ENCODE data around the gene SPHK2.

The SPHK2 gene

DNA sequence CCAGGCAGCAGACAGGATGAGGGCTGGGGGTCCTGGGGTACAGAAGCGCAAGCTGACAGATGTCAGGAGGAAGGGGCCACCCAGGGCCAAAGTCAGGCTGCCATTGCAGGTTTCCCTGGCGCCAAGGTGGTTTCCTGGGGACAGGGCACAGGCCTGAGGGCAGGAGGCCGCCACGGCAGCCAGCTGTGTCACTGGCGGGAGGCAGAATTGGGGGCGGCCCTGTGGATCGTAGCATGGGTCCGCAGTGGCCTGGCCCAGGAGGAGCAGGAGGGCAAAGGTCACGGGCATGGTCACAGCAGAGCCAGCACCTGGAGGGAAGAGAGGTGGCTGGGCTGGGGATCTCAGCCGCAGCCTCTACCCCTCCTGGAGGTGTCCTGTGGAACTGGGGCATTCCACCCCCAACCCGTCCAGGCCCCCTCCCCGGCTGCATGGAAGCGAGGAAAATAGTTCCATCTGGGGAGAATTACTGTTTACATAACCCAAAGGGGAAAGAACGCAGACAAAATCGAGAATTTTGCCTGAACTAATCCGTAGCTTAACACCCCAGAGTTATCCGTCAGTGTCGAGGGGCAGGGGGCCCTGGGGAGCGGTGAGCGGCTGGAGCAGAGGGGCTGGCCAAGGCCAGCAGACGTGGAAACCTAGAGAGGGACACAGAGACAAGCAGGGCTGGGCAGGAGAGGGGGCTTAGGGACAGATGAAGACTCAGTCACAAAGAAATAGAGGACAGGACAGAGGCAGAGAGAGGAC, 51.6 kb downstream of the SPHK2 start:
- TF ChIP-seq, protein P1, sequence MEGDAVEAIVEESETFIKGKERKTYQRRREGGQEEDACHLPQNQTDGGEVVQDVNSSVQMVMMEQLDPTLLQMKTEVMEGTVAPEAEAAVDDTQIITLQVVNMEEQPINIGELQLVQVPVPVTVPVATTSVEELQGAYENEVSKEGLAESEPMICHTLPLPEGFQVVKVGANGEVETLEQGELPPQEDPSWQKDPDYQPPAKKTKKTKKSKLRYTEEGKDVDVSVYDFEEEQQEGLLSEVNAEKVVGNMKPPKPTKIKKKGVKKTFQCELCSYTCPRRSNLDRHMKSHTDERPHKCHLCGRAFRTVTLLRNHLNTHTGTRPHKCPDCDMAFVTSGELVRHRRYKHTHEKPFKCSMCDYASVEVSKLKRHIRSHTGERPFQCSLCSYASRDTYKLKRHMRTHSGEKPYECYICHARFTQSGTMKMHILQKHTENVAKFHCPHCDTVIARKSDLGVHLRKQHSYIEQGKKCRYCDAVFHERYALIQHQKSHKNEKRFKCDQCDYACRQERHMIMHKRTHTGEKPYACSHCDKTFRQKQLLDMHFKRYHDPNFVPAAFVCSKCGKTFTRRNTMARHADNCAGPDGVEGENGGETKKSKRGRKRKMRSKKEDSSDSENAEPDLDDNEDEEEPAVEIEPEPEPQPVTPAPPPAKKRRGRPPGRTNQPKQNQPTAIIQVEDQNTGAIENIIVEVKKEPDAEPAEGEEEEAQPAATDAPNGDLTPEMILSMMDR (IDR thresholded peaks at IDR 0.05; ENCODE audit: low read depth, low read length, missing control alignments): no peak

DNA sequence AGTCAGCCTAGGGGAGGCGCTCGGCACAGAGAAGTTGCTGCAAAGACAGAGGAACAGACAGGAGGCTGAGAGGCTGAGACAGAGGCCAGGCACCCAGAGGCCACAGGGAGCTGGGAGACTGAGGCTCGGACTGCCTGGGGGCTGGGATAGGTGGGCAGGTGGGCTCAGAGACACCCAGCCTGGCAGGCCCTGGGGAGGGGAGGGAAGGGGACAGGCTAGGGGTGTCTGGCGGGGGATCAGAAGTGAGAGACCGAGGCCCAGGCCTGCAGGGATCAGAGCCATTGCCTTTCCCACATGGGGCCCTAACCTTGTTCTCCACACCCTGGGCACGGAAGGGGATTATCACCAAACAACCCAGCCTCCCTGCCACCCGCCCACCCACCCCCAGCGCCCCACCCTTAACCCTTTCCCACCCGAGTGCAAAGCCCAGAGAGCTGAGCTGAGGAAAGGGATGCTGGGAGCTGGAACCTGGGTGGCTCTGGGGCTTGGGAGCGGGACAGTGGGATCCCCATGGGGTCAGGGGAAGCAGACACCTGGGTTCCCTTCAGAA, 52.2 kb downstream of the SPHK2 start:
- TF ChIP-seq, protein P1 (IDR thresholded peaks at IDR 0.05; ENCODE audit: low read depth, low read length, missing control alignments): no peak
- H3K4me3 ChIP-seq (ENCODE audit: low read depth, low read length): no peak overlapping the region
- DNase-seq (ENCODE audit: low read depth): no peak

More for the DNA sequence above, 51.6 kb downstream of the SPHK2 start:
- H3K4me3 ChIP-seq (ENCODE audit: low read depth, low read length): no peak overlapping the region
- DNase-seq (ENCODE audit: low read depth): no peak

DNA sequence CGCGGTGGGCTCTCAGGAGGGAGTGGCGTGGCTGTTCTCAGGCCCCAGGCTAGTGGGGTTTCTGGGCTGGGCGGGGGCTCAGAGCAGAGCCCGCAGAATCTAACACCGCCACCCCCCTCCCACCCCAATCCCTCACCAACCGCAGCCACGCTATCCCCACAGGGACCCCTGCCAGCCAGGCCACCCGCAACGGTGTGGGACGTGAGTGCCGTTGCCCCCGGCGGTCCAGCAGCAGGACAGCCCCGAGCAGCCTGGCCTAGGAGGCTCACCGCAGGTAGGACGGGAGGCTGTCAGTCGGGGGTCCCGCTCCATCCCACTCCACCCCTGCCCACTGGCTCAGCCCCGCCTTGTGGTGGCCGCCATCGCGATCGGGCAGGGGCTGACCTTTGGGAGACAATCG, 53.7 kb downstream of the SPHK2 start, which contains the start of gene NTN5:
NTN5 (minus strand) TSS at position 24 of the 400 bp plus-strand sequence. CDS start 2,031 bp downstream, outside the sequence.
- TF ChIP-seq, protein P1 (IDR thresholded peaks at IDR 0.05; ENCODE audit: low read depth, low read length, missing control alignments): no peak
- DNase-seq (ENCODE audit: low read depth): no peak
- no peak within 1 kb of the TSS for H3K4me3 ChIP-seq (ENCODE audit: low read depth, low read length)

DNA sequence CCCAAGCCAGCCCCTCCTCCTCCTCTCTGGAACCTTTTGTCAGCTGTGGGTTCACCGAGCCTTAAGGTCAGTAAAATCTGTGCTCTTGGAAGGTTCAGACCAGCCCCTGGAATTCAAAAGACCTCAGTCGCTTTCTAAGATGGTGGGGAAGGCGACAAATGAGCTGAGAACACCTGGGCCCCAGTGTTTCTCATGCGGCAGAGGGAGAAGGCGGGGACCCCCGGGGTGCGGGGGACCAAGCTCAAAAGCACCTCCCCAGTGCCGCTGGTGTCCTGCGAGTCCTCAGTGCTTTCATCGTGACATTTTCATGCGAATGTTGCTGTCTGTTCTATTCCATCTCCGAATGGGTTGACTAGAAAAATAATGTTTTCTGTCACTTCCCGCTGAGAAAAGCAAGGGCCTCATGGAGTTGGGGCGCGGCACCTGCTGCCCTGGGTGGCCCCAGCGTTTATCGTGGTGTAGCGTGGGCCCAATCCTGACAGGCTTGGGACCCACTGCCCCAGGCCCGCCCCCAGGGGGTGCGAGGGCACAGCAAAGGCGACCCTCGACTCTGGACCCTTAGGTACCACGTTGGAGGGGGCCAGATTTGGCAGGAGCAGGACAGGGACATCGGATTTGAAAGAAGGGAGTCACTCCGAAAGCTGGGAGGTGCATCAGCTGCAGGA, 54.3 kb downstream of the SPHK2 start:
- no peak overlapping the region for H3K4me3 ChIP-seq (ENCODE audit: low read depth, low read length)
- no peak for DNase-seq (ENCODE audit: low read depth)
- TF ChIP-seq, protein P1 (IDR thresholded peaks at IDR 0.05; ENCODE audit: low read depth, low read length, missing control alignments): no peak

DNA sequence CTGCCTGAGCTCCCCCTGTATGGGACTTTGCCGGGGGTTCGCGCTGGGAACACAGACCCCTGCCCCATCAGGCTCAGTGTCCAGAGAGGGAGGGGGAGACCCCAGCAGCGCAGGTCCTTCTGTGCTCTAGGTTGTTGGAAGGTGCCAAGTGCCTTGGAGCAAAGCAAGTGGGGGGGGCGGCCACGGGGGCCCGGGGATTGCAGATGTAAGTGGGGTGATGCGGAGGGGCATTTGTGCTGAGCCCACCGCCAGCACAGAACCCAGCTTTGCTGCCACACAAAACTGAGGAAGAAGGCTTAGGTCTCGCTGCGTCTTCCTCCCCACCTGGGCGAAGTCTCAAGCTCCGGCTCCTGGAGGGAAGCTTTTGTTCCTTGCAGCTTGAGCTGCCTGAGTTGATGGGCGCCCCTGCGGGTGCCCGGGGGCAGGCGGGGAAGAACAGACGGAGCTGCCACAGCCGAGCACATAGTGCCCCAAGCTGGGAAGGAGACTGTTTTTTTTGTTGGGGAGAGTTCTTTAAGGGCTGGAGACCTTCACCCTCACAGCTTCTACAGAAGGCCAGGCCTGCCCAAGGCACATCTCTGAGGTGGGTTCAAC, 55.0 kb downstream of the SPHK2 start:
- TF ChIP-seq, protein P1 (IDR thresholded peaks at IDR 0.05; ENCODE audit: low read depth, low read length, missing control alignments): no peak
- H3K4me3 ChIP-seq (ENCODE audit: low read depth, low read length): no peak overlapping the region
- no peak for DNase-seq (ENCODE audit: low read depth)

DNA sequence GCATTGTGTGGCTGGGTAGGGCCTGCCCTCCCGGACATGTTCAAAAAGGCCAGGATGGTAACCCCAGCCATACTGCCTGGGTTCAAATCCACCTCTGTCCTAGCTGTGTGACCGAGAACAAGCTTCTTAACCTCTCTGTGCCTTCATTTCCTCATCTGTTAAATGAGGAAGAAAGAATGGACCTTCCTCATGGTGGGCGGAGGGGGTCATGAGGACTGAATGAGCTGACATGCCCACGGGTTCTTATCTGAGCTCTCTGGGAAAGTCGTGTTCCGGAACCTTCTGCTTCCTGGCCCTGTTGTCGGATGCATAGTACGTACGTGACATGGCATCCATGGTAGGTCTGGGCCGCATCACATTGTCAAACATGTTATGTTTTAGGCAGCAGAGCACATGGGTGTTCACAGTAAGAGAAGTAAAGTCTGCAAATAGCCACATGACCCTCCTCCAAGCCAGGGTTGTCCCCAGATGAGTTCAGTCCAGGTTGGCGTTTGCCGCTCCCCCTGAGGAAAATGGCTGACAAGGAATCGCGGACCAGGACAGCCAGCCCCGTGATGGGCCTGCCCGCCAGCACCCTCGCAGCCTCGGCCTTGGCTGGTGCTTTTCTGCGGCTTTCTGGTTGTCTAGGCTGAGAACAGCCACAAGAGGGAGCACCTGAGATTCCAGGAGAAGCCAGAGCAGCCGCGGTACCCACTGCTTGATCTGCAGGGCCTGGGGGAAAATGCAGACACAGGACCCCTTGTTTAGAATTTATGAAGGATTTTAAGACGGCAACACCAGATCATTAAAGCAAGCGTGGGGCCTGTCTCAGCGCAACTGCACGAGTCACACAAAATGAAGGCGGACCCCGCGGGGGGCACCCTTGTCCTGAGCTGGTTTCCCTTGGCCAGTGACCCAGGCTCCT, 55.9 kb downstream of the SPHK2 start:
- DNase-seq (ENCODE audit: low read depth): peak; percentile 24
- TF ChIP-seq, protein P1 (IDR thresholded peaks at IDR 0.05; ENCODE audit: low read depth, low read length, missing control alignments): peak; percentile 88
- H3K4me3 ChIP-seq (ENCODE audit: low read depth, low read length): no peak overlapping the region

All from GM12864 (cell line).